Activated B cell treated with CpG ODN at 0.5 μM for 24 hours (primary cell): ENCODE data around the gene YBX1. TPM values are rescaled to one million over a fixed set of nuclear protein-coding genes. Genes with fewer than 3 reads are reported as not detected.
"Not testable (repeated sequence)": the region's sequence is repeated elsewhere in the genome, so short reads cannot be mapped to it uniquely, and the experiment has no call there.

ENCODE experiments used
- ATAC-seq: fragments of 200-7000 bp; cut with Tn5 transposase; one replicate; pipeline ENCODE4 v1.10.0; 2021; ENCODE audit warnings: low read depth, mild to moderate bottlenecking, moderate library complexity
- CTCF ChIA-PET: fragments of 350-600 bp; sonication (Branson Sonifier 250); formaldehyde crosslinking; loops from one replicate; lab custom pipeline; 2021; ENCODE audit warnings: antibody characterized with exemption; lab: Charles Lee
- POLR2A ChIA-PET: fragments of 350-600 bp; sonication (Branson Sonifier 250); formaldehyde crosslinking; loops from one replicate; lab custom pipeline; 2021; ENCODE audit warnings: antibody characterized with exemption; lab: Charles Lee
- DNase-seq: peaks from one replicate; pipeline ENCODE4 v3.0.0; 2022
- H3K27ac Mint-ChIP-seq: one replicate; pipeline ENCODE4 v1.8.0; 2020; ENCODE audit warnings: mixed read lengths
- H3K27me3 Mint-ChIP-seq: one replicate; pipeline ENCODE4 v1.8.0; 2021; ENCODE audit warnings: mixed read lengths
- H3K36me3 Mint-ChIP-seq: one replicate; pipeline ENCODE4 v1.8.0; 2021; ENCODE audit warnings: low read depth, mixed read lengths
- H3K4me1 Mint-ChIP-seq: one replicate; pipeline ENCODE4 v1.8.0; 2021; ENCODE audit warnings: mixed read lengths
- H3K4me3 Mint-ChIP-seq: one replicate; pipeline ENCODE4 v1.8.0; 2020; ENCODE audit warnings: mild to moderate bottlenecking, mixed read lengths
- H3K9me3 Mint-ChIP-seq: one replicate; pipeline ENCODE4 v1.8.0; 2020; ENCODE audit warnings: mixed read lengths
- intact Hi-C: fragments of 100-400 bp; cut with micrococcal nuclease; formaldehyde crosslinking; loops from one replicate; pipeline ENCODE4 v1.15.1; 2024
- total RNA-seq: library from RNA; stranded (reverse); gene quantifications from 2 replicates; pipeline ENCODE4 v1.2.3, GENCODE V29; 2022
- TF ChIP-seq, protein P1 (sequence below): fragments of 200-600 bp; IDR thresholded peaks from one replicate; pipeline ENCODE4 v1.8.0; 2022; ENCODE audit warnings: antibody characterized with exemption, mild to moderate bottlenecking

Gene YBX1
- total RNA-seq, 1 donor from 2014 or later = 609 TPM

DNA sequence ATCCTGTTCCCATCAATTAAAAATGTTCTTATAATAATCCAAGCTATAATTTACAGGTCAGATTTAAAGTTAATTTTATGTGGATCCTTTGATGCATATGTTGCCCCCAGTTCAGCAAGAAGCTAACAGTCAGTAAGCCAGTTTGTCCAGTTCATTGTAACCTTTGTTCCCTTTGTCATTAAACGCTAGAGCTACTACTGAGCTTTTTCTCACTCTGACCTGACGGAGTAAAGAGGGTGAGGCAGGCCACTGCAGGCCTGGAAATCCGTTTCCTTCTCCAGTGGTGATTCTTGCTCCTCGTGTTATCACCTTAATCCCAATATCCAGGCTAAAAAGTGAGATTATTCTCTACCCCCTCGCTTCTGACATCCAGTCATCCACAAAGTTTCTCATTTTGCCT, 10.2 kb downstream of the YBX1 start:
- DNase-seq = no peak
- no peaks in the 10 kb centered on the region for H3K27me3 Mint-ChIP-seq
- H3K4me1 Mint-ChIP-seq = peaks cover 67% of the 10 kb centered on the region
- no peaks in the 10 kb centered on the region for H3K9me3 Mint-ChIP-seq
- peaks cover 77% of the 10 kb centered on the region for H3K36me3 Mint-ChIP-seq
- TF ChIP-seq, protein P1, sequence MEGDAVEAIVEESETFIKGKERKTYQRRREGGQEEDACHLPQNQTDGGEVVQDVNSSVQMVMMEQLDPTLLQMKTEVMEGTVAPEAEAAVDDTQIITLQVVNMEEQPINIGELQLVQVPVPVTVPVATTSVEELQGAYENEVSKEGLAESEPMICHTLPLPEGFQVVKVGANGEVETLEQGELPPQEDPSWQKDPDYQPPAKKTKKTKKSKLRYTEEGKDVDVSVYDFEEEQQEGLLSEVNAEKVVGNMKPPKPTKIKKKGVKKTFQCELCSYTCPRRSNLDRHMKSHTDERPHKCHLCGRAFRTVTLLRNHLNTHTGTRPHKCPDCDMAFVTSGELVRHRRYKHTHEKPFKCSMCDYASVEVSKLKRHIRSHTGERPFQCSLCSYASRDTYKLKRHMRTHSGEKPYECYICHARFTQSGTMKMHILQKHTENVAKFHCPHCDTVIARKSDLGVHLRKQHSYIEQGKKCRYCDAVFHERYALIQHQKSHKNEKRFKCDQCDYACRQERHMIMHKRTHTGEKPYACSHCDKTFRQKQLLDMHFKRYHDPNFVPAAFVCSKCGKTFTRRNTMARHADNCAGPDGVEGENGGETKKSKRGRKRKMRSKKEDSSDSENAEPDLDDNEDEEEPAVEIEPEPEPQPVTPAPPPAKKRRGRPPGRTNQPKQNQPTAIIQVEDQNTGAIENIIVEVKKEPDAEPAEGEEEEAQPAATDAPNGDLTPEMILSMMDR = no peak
- intact Hi-C loops = no loop called here
- POLR2A ChIA-PET = interaction anchor here (0.6 to 3.0 kb wide), 2 partner anchors 10 to 41 kb away, joined by 4 to 23 read pairs; partner anchors contain the start of gene YBX1
- H3K27ac Mint-ChIP-seq = no peak overlapping the region
- CTCF ChIA-PET = no interaction called here
- ATAC-seq = no peak
- no peak overlapping the region for H3K4me3 Mint-ChIP-seq

DNA sequence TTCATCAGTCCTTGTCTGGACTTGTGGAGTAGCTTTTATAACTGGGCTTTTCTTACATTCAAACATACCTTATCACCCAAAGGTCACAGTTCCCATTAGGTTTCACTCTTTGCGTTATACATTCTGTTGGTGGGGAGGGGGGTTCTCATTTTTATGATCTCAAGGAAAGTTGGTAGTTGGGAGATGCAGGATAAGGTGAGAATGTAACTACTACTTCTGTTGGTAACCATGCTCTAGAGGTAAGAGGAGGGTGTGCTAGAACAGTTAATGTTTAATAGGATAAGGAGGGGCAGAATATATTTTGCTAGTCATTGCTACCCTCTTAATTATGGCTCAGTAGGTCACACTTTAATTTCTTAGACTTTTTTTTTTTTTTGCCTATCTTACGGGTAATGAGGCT, 10.7 kb downstream of the YBX1 start:
- intact Hi-C loops = no loop called here
- ChIA-PET POLR2A (interaction anchor here (0.6 to 3.0 kb wide), 2 partner anchors 10 to 42 kb away, joined by 4 to 23 read pairs; partner anchors contain the start of gene YBX1), CTCF (no interaction called here)
- DNase-seq (no peak), ATAC-seq (no peak)
- TF ChIP-seq, protein P1 = no peak
- H3K36me3 Mint-ChIP-seq = peaks cover 77% of the 10 kb centered on the region
- H3K27me3 Mint-ChIP-seq = no peaks in the 10 kb centered on the region
- no peak overlapping the region for H3K27ac Mint-ChIP-seq
- H3K9me3 Mint-ChIP-seq = no peaks in the 10 kb centered on the region
- peaks cover 62% of the 10 kb centered on the region for H3K4me1 Mint-ChIP-seq
- H3K4me3 Mint-ChIP-seq = peak overlapping the region; percentile 9

DNA sequence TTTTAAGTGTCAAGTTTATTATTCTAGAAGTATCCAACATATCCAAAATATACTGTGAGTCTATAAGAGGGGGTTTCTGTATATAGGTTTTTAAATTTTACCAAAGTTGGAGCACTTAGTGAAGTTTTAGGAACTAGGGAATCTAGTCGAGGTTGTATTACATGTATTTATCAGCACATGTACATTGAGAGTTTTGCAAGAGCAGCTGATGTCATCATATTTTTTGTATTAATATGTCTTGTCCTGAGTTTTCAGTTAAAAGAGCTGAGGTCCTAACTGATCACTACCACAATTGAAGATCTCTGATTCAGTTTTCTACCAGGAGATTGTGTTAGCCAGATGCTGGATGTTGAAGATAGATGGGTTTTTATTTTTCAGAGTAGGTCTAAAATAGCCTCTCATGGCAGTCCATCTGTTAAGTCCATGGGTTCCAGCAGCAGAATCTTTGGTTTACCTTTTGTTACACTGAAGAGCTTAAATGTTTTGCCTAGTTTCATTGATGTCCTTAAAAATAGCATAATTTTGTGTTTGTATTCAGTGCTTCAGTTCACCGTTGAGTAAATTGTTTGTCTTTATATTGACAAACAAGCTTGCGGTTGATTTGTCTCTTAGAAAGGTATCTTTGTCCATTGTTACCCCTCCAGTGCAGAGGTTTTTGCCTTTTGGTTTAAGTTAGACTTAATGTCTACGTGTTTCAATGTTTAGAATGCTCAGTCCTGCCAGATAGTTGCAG, 16.0 kb downstream of the YBX1 start:
- no peak overlapping the region for H3K27ac Mint-ChIP-seq
- intact Hi-C loops = no loop called here
- ChIA-PET CTCF (no interaction called here), POLR2A (interaction anchor here (1.9 kb wide), 1 partner anchor 68 kb away, joined by 6 read pairs; the partner anchor contains the start of genes C1orf50 and P3H1)
- peaks cover 97% of the 10 kb centered on the region for H3K36me3 Mint-ChIP-seq
- DNase-seq (no peak), ATAC-seq (no peak)
- H3K4me3 Mint-ChIP-seq = no peak overlapping the region
- peaks cover 10% of the 10 kb centered on the region for H3K4me1 Mint-ChIP-seq
- TF ChIP-seq, protein P1 = no peak
- no peaks in the 10 kb centered on the region for H3K9me3 Mint-ChIP-seq
- H3K27me3 Mint-ChIP-seq = no peaks in the 10 kb centered on the region

DNA sequence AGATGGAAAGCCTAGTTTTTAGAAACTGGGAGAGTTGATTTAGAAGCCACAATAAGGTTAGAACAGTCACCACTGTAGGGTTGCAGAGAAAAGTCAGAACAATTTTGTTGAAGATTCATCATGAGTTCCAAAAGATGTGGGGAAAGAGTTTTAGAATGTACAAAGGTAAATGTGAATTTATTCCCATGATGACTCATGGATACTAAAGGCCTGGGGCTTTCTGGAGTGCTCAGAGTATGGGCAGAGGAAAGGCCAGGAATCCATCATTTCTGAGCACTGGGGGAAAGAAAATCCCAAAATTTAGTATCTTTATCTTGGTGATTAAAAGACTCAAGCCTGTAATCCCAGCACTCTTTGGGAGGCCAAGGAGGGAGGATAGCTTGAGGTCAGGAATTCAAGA, 17.8 kb downstream of the YBX1 start:
- peaks cover 98% of the 10 kb centered on the region for H3K36me3 Mint-ChIP-seq
- intact Hi-C loops = no loop called here
- no peak overlapping the region for H3K27ac Mint-ChIP-seq

DNA sequence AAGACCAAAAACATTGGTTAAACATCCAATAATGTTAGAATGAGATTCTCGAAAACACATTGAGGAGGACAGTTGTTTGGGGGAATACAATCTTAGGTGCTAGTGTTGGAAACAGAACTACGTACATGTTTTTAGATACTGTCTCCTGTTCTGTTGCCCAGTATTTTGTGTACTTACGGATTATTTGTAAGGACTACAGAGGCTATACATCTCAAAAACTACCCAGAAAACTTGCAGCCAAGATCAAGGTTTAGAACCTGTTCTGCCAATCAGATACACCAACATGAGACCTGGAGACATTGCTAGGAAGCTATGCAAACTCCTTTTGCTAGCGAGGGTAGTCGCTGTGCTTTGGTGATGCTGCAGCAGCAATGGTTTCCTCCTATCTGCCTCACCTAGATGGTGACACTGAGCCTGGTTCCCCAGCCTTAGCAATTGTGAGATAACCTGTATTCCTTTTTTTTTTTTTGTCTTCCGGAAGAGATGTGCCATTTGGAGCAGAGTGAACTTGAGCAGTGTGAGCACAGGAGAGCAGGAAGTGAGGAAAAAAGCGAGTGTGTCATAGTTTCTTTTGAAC, 21.8 kb downstream of the YBX1 start:
- Mint-ChIP-seq H3K27me3 (no peaks in the 10 kb centered on the region), H3K27ac (no peak overlapping the region), H3K9me3 (no peaks in the 10 kb centered on the region), H3K4me1 (no peaks in the 10 kb centered on the region), H3K4me3 (no peak overlapping the region), H3K36me3 (peaks cover 93% of the 10 kb centered on the region)
- TF ChIP-seq, protein P1 = no peak
- CTCF ChIA-PET = no interaction called here
- DNase-seq = no peak
- ATAC-seq = no peak
- POLR2A ChIA-PET = interaction anchor here (0.7 kb wide), 1 partner anchor 28 kb away, joined by 4 read pairs; no protein-coding TSS in a partner anchor
- intact Hi-C loops = no loop called here

More for the DNA sequence above, 17.8 kb downstream of the YBX1 start:
- ChIA-PET CTCF (no interaction called here), POLR2A (no interaction called here)
- H3K9me3 Mint-ChIP-seq = no peaks in the 10 kb centered on the region
- TF ChIP-seq, protein P1 = no peak
- ATAC-seq (no peak), DNase-seq (no peak)
- H3K27me3 Mint-ChIP-seq = no peaks in the 10 kb centered on the region
- peaks cover 1% of the 10 kb centered on the region for H3K4me1 Mint-ChIP-seq
- H3K4me3 Mint-ChIP-seq = no peak overlapping the region

DNA sequence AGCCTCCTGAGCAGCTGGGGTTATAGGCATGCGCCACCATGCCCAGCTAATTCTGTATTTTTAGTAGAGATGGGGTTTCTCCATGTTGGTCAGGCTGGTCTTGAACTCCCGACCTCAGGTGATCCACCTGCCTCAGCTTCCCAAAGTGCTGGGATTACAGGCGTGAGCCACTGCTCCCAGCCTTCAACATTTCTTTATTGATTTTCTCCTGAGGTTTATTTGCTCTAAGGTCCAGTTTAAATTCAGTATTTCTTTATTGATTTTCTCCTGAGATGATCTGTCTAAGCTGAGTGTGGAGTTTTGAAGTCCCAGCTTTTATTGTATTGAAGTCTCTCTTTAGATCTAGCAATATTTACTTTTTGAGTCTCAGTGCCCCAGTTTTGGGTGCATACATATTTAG, 30.6 kb downstream of the YBX1 start:
- POLR2A ChIA-PET = interaction anchor here (1.2 kb wide), 1 partner anchor 30 kb away, joined by 3 read pairs; the partner anchor contains the start of gene YBX1
- H3K4me1 Mint-ChIP-seq, intact Hi-C loops, H3K27me3 Mint-ChIP-seq, H3K27ac Mint-ChIP-seq, DNase-seq, ATAC-seq, CTCF ChIA-PET, H3K4me3 Mint-ChIP-seq: not testable (repeated sequence)
- H3K36me3 Mint-ChIP-seq = peaks cover 76% of the 10 kb centered on the region
- H3K9me3 Mint-ChIP-seq = peaks cover 19% of the 10 kb centered on the region
